A673 (cell line): ENCODE measurements around the gene DENND6B.
"Not testable (repeated sequence)": the region's sequence is repeated elsewhere in the genome, so short reads cannot be mapped to it uniquely, and the experiment has no call there.

ENCODE experiments used
- EZH2 ChIP-seq: fragments of 200-600 bp; sonication (generic); IDR thresholded peaks from 2 replicates; pipeline ENCODE4 v1.6.1; 2017; ENCODE audit warnings: borderline replicate concordance, low read depth, mild to moderate bottlenecking, mixed read lengths, antibody characterized with exemption, low read length; ENCODE audit not compliant: poor library complexity, severe bottlenecking
- TF ChIP-seq, protein P1 (sequence below): fragments of 300-800, 200-600 bp; sonication (generic); conservative IDR thresholded peaks from 2 replicates; pipeline ENCODE4 v1.5.1; 2017; ENCODE audit warnings: low read depth, mild to moderate bottlenecking, antibody characterized with exemption, low read length, moderate library complexity, mixed read lengths

DNA sequence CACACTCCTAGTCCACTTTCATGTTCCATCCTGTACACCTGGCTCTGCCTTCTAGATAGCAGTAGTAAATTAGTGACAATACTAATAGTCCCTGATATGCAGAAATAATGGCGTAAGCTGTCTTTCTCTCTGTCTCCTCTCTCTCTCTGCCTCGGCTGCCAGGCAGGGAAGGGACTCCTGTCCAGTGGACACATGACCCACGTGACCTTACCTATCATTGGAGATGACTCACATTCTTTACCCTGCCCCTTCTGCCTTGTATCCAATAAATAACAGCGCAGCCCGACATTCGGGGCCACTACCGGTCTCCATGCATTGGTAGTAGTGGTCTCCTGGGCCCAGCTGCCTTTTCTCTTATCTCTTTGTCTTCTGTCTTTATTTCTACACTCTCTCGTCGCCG lies 53.0 kb downstream of the DENND6B start:
- TF ChIP-seq, protein P1, sequence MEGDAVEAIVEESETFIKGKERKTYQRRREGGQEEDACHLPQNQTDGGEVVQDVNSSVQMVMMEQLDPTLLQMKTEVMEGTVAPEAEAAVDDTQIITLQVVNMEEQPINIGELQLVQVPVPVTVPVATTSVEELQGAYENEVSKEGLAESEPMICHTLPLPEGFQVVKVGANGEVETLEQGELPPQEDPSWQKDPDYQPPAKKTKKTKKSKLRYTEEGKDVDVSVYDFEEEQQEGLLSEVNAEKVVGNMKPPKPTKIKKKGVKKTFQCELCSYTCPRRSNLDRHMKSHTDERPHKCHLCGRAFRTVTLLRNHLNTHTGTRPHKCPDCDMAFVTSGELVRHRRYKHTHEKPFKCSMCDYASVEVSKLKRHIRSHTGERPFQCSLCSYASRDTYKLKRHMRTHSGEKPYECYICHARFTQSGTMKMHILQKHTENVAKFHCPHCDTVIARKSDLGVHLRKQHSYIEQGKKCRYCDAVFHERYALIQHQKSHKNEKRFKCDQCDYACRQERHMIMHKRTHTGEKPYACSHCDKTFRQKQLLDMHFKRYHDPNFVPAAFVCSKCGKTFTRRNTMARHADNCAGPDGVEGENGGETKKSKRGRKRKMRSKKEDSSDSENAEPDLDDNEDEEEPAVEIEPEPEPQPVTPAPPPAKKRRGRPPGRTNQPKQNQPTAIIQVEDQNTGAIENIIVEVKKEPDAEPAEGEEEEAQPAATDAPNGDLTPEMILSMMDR, result not testable (repeated sequence)
- not testable (repeated sequence) for TF ChIP-seq EZH2
